GM10266 (cell line): ENCODE measurements around the gene PAPPA.
A peak's percentile ranks its signal among the peaks of the same experiment; 100 is the strongest.

Source experiments
- DNase-seq: peaks from one replicate; pipeline ENCODE4 v3.0.0; 2012; ENCODE audit errors: extremely low spot score
- CTCF ChIP-seq: IDR thresholded peaks from 2 replicates; pipeline ENCODE4 v1.5.1; 2012; ENCODE audit warnings: mild to moderate bottlenecking, low read depth; ENCODE audit not compliant: control insufficient read depth, insufficient read depth; ENCODE audit errors: missing control alignments

Gene PAPPA

DNA sequence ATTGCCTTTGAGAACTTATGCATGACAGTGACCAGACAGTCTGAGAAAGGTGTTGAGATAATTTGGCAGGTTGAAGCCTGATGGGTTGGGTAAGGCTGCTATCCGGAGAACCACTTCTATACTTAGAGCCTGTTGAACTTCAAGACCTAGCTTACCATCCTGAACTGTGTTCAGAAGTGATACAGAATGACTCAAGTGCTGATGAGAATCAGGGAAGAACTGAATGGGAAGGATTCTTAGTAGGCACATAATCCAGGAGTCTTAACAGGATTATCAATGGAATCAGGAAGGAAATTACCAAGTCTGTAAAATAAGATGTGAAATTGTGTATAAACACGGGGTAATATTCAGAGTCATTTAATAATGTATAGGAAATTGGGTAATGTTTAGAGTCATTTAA is 9.0 kb upstream of the PAPPA start:
- no peak for DNase-seq
- TF ChIP-seq CTCF, result no peak

DNA sequence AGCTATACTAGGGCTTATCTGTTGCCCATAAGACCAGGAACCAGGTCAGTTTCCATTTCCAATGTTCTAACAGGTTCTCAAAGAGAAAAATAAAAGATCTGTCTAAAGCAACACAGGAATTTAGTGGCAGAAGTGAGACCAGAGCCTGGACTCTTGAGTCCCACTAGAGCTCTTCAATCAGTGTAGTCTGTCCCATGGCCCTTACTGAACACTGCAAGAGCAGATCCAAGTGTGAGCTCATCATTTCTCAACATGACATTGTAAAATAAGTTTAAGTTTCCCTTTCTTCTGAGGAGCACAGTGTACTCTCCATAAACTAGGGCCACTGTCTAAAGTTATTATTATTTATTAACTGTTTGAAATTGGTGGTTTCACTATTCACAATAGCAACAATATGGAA is 8.6 kb upstream of the PAPPA start:
- DNase-seq, result no peak
- TF ChIP-seq CTCF, result no peak

DNA sequence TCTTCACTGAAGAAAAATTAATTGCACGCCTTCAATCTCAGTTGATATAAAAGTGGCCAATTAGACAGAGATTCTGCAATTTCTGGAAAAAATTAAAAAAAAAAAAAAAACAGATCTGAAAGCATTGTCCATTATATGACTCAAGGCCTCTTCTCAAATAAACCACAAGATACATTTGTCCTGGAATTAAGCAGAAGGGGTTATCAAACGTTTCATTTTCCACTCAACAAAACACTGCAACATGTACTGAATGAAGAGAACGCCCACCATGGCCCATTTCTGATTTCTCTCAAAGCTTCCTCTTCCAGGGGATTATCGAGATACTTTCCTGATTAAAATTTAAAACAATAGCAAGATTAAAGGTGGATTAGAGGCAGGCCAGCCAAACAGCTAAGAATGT is 5.8 kb upstream of the PAPPA start:
- TF ChIP-seq CTCF, result no peak
- no peak for DNase-seq

DNA sequence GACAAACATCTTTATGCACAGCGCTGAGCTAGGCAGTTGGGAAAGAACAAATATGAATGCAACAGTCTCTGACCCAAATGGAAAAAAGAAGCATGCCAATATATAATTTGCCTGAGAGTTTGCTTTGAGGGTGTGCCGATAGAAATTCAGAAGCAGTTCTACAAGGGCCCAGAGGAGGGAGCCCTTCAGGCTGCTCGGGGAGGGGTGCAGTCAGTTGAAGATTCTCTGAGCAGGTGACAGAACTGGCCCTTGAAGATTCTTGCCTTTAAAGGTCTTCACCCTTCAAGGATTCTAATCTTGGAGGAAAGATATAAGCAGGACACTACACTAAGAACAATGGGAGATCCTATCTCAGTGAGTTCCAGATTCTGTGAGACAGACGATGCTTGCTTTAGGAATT is 3.7 kb upstream of the PAPPA start:
- peak; percentile 44 for DNase-seq
- peak; percentile 48 for TF ChIP-seq CTCF

DNA sequence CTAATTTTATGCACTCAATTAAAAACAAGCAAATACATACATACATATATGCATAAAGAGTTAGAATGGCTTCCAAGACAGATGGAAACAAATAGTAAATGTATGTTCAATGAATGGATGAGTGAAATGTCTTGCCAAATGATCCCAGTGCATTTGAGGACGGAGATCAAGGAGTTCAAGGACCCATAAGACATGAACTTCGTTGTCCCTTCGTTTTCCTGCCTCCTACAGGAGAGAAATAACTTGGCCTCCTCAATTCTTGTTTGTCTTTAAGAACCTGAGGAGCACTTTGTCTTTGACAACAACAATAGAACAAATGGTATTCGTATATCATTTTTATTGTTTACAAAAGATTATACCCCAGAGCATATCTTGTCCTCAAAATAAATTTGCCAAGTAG is 2.4 kb upstream of the PAPPA start:
- TF ChIP-seq CTCF, result no peak
- no peak for DNase-seq

DNA sequence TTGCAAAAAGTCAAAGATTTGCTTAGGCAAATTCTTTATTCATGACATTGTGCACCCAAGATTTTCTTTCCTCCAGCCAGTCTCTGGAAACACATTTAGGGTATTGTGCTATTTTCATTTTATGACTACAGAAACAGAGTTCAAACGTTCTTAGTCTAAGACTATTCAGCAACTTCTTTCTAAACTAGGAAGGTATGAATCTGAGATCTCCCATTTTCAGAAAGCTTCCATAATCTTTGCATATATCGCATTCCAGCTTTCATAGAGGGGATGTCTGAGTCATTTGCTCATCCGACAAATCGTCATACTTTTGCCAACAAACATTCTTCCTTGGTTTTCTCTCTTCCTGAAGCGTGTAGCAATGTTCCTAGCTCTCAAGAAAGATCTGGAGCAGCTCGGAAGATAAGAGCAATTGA is 1.6 kb upstream of the PAPPA start:
- DNase-seq, result no peak
- TF ChIP-seq CTCF, result no peak

GRCh38 chr9:116152390-116152789 is 1.2 kb upstream of the PAPPA start:
- TF ChIP-seq CTCF, result no peak
- DNase-seq, result no peak
